Right lung (tissue), 5 donors: ENCODE results near the gene USF1. TPM values are rescaled to one million over a fixed set of nuclear protein-coding genes. Genes with fewer than 3 reads are reported as not detected.
"Not testable (repeated sequence)": the region's sequence is repeated elsewhere in the genome, so short reads cannot be mapped to it uniquely, and the experiment has no call there.

ENCODE experiments used
- DNase-seq, 2 donors: peaks; one replicate each; pipeline ENCODE4 v3.0.0-alpha.2; 2013
- polyA plus RNA-seq, 5 donors: library from polyadenylated mRNA; unstranded; fragments of 120-200 nt; gene quantifications; one replicate each; pipeline versions ENCODE4 v1.2.1 to v1.2.3, GENCODE V29; 2013; ENCODE audit warnings: inconsistent platforms in 1 of 5, low replicate concordance in 1 of 5; ENCODE audit not compliant: insufficient read length in 5 of 5, insufficient read depth in 1 of 5

The USF1 gene
- polyA plus RNA-seq, 5 donors, result 63.8 to 67.7 (median 64.3) TPM

- peak in 1 of 2 donors; percentile 46 for DNase-seq
Measured at GRCh38 chr1:161020509-161021164, 25.1 kb downstream of the USF1 start, which contains the start of gene F11R. Gene F11R, minus strand, starts transcription at chr1:161021152. Its CDS starts 79 bp downstream, at chr1:161021073.

DNA sequence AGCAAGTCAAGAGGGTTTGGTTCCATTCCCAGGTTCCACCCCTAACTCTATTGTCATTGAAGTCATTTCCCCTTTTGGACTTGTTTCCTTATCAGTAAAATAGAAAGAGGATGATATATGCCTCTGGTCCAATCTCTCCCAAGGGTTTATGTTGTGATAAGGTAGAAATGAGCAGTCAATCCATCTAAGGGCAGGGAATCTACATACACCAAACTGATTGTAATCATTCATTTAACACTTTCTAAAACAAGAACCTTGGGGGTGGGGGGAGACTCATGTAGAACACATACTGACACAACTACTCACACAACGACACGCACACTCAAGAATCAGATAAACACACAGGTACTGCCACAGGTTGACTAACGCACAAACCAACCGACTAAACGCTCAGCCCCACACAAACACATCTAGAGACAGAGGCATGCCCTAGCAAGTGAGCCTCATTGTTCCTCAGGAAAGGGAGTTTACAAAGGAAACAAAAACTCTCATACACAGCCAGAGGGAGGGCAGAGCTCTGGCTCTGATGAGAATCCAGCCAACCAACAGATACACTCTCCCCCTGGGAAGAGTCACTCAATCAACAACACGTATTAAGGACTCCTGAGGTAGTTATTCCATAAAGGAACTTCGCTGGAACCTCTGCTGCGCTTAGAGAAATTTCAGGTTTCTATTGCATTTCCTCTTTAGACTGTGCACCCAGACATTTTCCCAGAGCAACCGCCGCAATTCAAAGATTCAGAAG is 25.9 kb downstream of the USF1 start:
- DNase-seq, result no peak

- not testable (repeated sequence) for DNase-seq
Measured at GRCh38 chr1:161019111-161019660, 26.6 kb downstream of the USF1 start.

DNA sequence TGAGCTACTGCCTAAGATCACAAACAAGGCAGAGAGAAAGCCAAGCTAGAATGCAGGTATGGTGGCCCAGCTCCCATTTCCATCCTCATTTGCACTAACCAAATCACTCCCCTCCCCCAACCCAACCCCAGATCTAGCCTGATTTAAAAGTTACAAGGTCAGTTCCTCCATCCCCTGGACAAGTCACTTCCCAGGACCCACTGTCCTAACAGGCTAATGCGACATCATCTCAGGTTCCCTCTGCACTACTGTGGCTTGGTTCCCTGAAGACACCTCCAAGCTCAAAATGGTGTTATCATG is 27.2 kb downstream of the USF1 start:
- no peak for DNase-seq

GRCh38 chr1:161017756-161018630 is 27.8 kb downstream of the USF1 start:
- no peak for DNase-seq

DNA sequence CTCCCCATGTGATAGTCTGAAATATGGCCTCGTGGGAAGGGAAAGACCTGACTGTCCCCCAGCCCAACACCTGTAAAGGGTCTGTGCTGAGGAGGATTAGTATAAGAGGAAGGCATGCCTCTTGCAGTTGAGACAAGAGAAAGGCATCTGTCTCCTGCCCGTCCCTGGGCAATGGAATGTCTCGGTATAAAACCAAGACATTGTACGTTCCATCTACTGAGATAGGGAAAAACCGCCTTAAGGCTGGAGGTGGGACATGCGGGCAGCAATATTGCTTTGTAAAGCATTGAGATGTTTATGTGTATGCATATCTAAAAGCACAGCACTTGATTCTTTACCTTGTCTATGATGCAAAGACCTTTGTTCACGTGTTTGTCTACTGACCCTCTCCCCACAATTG is 28.6 kb downstream of the USF1 start:
- not testable (repeated sequence) for DNase-seq

GRCh38 chr1:161016683-161017082 is 29.1 kb downstream of the USF1 start:
- not testable (repeated sequence) for DNase-seq

DNA sequence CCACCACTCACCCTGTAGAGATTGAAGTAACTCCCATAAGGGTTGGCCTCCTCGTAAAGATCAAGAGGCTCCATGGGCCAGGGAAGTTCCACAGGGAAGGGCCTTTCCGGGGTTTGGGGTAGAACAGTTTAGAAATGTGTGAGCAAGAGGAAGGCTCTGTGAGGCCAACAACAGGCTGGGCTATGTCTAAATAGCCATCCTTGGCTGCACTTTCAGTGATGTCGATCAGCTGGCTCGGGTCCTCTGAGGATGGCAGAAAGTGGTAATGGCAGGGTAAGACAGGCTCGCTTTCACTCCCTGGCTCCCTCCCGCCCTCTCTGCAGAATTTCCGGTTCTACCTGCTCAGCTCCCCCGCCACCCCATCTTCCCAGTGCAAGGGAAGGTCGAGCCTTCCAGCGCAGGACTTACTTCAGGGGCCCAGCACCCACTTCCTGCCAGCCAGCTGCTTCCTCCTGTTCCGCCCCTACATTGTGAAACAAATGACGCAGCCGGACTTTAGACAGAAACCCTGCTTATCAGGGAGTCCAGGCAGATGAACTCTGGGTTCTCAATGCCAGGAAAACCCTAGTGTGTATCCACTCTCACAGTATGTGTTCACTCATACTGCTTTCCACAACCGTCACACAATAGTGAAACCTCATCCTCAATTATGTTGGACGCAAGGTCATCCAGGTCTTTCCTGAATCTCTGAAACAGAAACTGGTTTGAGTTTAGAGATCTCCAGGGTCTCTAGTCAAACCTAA is 32.1 kb downstream of the USF1 start:
- DNase-seq, result peak; percentile 85 to 90

DNA sequence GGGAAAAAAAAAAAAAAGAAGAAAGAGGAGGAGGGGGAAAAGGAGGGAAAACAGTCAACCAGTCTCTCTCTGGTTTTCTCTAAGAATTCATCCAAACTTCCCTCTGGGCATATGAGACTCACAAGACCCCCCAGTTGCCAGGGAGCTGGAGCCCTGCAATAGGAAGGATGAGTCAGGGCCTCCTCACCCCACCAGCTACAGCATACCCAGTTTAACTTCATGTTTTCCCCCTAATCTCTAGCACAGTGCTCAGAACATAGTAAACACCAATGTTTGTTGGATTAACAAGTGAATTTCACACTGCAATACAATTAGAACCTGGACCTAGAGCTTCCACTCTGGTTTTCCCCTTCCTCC is 32.7 kb downstream of the USF1 start:
- DNase-seq, result no peak

DNA sequence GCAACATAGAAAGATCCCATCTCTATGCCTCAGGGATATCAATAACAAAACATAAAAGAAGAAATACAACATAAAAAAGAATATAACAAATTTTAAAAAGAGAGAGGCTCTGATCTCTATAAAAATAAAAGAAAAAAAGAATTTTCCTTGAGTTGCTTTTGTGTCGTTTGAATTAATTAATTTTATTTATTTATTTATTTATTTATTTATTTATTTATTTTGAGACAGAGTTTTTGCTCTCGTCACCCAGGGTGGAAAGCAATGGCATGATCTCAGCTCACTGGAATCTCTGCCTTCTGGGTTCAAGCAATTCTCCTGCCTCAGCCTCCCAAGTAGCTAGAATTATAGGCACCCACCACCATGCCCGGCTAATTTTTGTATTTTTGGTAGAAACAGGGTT is 33.4 kb downstream of the USF1 start:
- no peak for DNase-seq

DNA sequence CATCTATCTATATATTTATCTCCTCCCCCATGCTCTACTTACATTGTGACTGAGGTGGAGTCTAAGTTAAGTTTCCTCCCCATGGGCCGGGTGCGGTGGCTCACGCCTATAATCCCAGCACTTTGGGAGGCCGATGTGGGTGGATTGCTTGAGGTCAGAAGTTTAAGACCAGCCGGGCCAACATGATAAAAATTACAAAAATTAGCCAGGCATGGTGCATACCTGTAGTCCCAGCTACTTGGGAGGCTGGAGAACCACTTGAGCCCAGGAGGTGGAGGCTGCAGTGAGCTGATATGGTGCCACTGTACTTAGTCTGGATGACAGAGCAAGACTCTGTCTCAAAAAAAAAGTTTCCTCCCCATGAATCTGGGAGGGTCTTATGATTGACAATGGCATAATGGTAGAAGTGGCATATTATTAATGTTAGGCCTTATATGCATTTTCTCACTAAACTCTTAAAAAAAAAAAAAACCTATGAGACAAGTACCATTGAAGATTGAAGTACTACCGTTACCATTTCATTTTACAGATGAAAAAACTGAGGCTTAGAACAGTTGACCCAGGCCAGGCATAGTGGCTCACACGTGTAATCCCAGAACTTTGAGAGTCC is 36.1 kb downstream of the USF1 start:
- DNase-seq, result no peak

DNA sequence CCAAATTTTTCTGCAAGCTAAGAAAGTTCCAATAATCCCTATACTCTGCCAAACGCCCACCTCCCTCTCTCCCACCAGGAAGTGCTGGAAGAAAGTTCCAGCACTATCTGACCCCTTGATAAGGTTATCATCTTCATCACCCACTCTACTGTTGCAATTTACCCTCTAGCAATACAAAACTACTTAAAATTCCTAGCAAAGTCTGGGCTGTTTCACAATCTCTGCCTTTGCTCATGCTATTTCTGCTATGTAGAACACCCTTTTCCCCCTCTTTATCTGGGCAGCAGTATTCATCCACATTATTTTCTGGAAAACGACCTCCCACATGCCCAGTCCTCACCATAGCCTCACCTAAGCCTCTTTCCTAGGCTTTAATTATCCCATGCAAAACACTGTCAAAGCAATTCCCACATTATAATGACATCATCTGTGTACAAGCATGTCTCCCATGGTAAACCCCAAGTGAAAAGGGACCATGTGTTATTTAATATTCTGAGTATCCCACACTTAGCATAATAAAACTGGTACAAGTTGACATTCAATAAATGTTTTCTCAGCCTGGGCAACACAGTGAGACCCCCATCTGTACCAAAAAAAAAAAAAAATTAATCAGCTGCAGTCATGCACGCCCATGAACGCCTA is 36.8 kb downstream of the USF1 start:
- peak; percentile 47 to 67 for DNase-seq

- DNase-seq, result no peak
Measured at GRCh38 chr1:161007369-161007768, 38.4 kb downstream of the USF1 start.

DNA sequence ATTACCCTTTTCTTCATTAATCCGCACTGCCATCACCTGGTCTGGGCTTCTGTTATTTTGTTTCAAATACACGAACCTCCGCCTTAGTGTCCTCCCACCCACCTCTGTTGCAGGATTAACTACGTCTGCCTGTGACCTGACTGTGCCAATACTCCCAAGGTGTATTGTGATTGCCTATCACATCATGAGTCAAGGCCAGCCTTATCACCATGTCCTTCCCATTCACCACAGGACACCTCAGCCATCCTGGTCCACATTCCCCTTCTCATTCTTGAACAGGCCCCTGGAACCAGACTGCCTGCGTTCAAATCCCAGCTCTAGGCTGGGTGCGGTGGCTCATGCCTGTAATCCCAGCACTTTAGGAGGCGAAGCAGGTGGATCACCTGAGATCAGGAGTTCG is 39.2 kb downstream of the USF1 start:
- DNase-seq, result no peak

DNA sequence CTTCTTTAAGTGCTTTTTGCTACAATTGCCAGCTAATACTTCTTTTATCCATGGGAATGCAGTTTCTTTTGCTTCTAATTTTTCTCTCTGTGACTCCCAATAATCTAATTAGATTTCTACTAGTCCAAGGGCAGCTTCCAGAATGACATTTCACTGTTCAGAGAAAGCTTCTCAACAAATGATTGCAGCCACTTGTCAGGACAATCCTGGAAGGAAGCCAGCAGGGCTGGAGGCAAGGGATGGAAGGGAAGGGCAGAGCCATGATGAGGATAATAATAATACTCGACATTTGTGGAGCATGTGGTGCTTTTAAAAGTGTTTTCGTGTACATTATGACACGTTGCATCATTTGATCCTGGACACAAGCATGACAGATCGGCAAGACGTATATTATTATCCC is 44.3 kb downstream of the USF1 start:
- DNase-seq, result no peak

GRCh38 chr1:161000736-161001480 is 44.9 kb downstream of the USF1 start:
- DNase-seq, result no peak

DNA sequence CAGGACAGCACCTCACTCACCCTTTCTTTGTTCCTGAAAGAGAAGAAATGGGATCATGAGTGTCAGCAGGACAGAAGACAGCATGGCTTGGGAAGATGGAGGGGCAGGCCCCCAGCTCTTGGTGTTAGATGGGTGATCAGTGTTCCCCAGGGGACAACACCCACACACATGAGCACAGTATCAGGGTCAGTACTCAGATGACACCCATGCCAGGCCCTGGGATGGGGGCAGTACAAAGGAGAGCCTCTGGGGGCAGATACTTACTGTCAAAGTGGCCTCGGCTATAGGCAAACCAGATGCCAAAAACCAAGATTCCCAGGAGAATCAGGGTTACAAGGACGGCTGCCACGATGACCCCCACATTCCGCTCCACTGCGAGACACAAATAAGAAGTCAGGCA is 46.4 kb downstream of the USF1 start:
- no peak for DNase-seq

DNA sequence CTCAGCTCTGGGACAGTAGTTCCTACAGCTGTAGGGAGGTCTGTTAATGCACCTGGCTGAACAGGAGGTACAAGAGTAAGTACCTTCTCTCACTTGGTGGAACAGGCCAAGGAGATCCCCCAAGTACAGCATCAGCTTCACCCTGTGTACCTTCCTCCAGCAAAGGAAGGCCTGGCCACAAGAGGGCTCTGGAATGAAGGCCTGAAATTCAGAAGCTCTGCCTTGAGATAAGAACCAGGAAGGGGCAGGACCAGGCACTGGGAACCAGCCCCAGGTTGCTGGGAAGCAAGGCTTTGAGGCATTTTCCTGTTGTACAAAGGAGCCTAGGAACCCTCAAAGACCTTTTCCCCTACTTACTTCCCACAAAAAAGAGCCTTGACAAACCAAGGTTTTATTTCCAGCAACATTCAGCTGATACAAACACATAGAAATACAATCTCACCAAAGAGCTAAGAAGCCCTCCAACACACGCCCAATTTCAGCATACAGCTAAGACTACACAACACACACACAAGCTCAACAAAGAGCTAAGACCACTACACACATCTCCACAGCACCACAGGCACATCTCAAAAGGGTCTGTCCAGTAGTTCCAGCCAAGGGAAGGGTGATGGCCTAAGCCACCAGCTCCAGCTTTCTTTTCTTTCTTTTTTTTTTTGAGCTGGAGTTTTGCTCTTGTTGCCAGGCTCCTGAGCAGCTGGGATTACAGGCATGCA is 48.3 kb downstream of the USF1 start:
- no peak for DNase-seq

GRCh38 chr1:160996178-160996577 is 49.6 kb downstream of the USF1 start:
- no peak for DNase-seq
